GM23338 (cell line): ENCODE measurements around the gene RC3H2. TPM values are rescaled to one million over a fixed set of nuclear protein-coding genes. Genes with fewer than 3 reads are reported as not detected.
A peak's percentile ranks its signal among the peaks of the same experiment; 100 is the strongest.
"Not testable (repeated sequence)": the region's sequence is repeated elsewhere in the genome, so short reads cannot be mapped to it uniquely, and the experiment has no call there.

Source experiments
- ATAC-seq: fragments of 200-7000 bp; cut with Tn5 transposase; 3 replicates; pipeline ENCODE4 v1.9.1; 2020
- DNase-seq: peaks from one replicate; pipeline ENCODE4 v3.0.0-alpha.2; 2015; ENCODE audit warnings: low spot score
- H2AFZ ChIP-seq: fragments of 200-600 bp; sonication (generic); 2 replicates; pipeline ENCODE4 v1.8.0; 2016; ENCODE audit warnings: antibody characterized with exemption, mild to moderate bottlenecking, moderate library complexity
- H3F3A ChIP-seq: fragments of 200-600 bp; sonication (generic); replicated peaks from 2 replicates; pipeline ENCODE4 v1.8.0; 2017; ENCODE audit warnings: antibody characterized with exemption, mixed run types, low read depth
- H3K27ac ChIP-seq: fragments of 200-600 bp; sonication (generic); 2 replicates; pipeline ENCODE4 v1.6.1; 2016; ENCODE audit warnings: low read depth
- H3K27me3 ChIP-seq: fragments of 200-600 bp; sonication (generic); 2 replicates; pipeline ENCODE4 v1.8.0; 2016; ENCODE audit warnings: mild to moderate bottlenecking, mixed run types, moderate library complexity; ENCODE audit not compliant: insufficient read depth
- H3K36me3 ChIP-seq: fragments of 200-600 bp; sonication (generic); 2 replicates; pipeline ENCODE4 v1.8.0; 2016; ENCODE audit warnings: mild to moderate bottlenecking; ENCODE audit not compliant: insufficient read depth
- H3K4me1 ChIP-seq: fragments of 200-600 bp; sonication (generic); 2 replicates; pipeline ENCODE4 v1.8.0; 2016; ENCODE audit warnings: mild to moderate bottlenecking, moderate library complexity; ENCODE audit not compliant: insufficient read depth
- H3K4me2 ChIP-seq: fragments of 200-600 bp; sonication (generic); 2 replicates; pipeline ENCODE4 v1.7.1; 2017; ENCODE audit warnings: mixed run types
- H3K4me3 ChIP-seq: fragments of 200-600 bp; sonication (generic); 2 replicates; pipeline ENCODE4 v1.6.1; 2016; ENCODE audit warnings: mixed run types
- H3K79me2 ChIP-seq: fragments of 200-600 bp; sonication (generic); replicated peaks from 2 replicates; pipeline ENCODE4 v1.8.0; 2017; ENCODE audit warnings: mild to moderate bottlenecking; ENCODE audit not compliant: insufficient read depth
- H3K9me2 ChIP-seq: fragments of 200-600 bp; sonication (generic); 2 replicates; pipeline ENCODE4 v1.8.0; 2017; ENCODE audit not compliant: insufficient read depth
- H4K20me1 ChIP-seq: fragments of 200-600 bp; sonication (generic); replicated peaks from 2 replicates; pipeline ENCODE4 v1.8.0; 2017; ENCODE audit warnings: mild to moderate bottlenecking; ENCODE audit not compliant: insufficient read depth
- H3K27ac Mint-ChIP-seq: 2 replicates; pipeline ENCODE4 v1.8.0; 2020; ENCODE audit warnings: inconsistent platforms, mild to moderate bottlenecking, moderate library complexity, mixed read lengths
- H3K27me3 Mint-ChIP-seq: 3 replicates; pipeline ENCODE4 v1.8.0; 2022; ENCODE audit warnings: low read depth, mild to moderate bottlenecking, moderate library complexity, mixed read lengths, inconsistent platforms; ENCODE audit not compliant: insufficient read depth, poor library complexity
- H3K36me3 Mint-ChIP-seq: 3 replicates; pipeline ENCODE4 v1.8.0; 2021; ENCODE audit warnings: low read depth, mild to moderate bottlenecking, inconsistent platforms, moderate library complexity, mixed read lengths
- H3K4me1 Mint-ChIP-seq: 3 replicates; pipeline ENCODE4 v1.8.0; 2020; ENCODE audit warnings: mild to moderate bottlenecking, inconsistent platforms, mixed read lengths
- H3K4me3 Mint-ChIP-seq: 3 replicates; pipeline ENCODE4 v1.8.0; 2021; ENCODE audit warnings: moderate library complexity, mild to moderate bottlenecking, inconsistent platforms, mixed read lengths
- H3K9me3 Mint-ChIP-seq: 3 replicates; pipeline ENCODE4 v1.8.0; 2020; ENCODE audit warnings: moderate library complexity, mild to moderate bottlenecking, inconsistent platforms, mixed read lengths
- EZH2 ChIP-seq: fragments of 200-600 bp; sonication (generic); IDR thresholded peaks from one replicate; pipeline ENCODE4 v1.8.0; 2017; ENCODE audit warnings: antibody characterized with exemption, mild to moderate bottlenecking, low read depth; ENCODE audit not compliant: unreplicated experiment
- EZH2phosphoT487 ChIP-seq: fragments of 200-600 bp; sonication (generic); IDR thresholded peaks from one replicate; pipeline ENCODE4 v1.8.1; 2018; ENCODE audit warnings: antibody characterized with exemption; ENCODE audit not compliant: unreplicated experiment
- JUNB ChIP-seq: IDR thresholded peaks from one replicate; pipeline ENCODE4 v1.6.1; 2016; ENCODE audit warnings: antibody characterized with exemption; ENCODE audit not compliant: unreplicated experiment
- NANOG ChIP-seq: IDR thresholded peaks from 2 replicates; pipeline ENCODE4 v1.6.1; 2016; ENCODE audit warnings: antibody characterized with exemption, borderline replicate concordance
- POLR2AphosphoS5 ChIP-seq: IDR thresholded peaks from 2 replicates; pipeline ENCODE4 v1.6.1; 2016; ENCODE audit warnings: antibody characterized with exemption, low read depth
- STAT1 ChIP-seq: IDR thresholded peaks from one replicate; pipeline ENCODE4 v1.6.1; 2016; ENCODE audit warnings: antibody characterized with exemption; ENCODE audit not compliant: unreplicated experiment
- ZNF114 ChIP-seq: fragments of 250-450 bp; sonication (Bioruptor Pico); IDR thresholded peaks from 2 replicates; pipeline ENCODE4 v1.5.0; 2020; ENCODE audit warnings: mild to moderate bottlenecking, moderate library complexity
- polyA plus RNA-seq: library from polyadenylated mRNA; unstranded; fragments of >200 nt; fragmentation: Nextera tagmentation; extraction: Ambion mirVana; gene quantifications from 2 replicates; pipeline ENCODE4 v1.2.1, GENCODE V29; 2016
- total RNA-seq: library from RNA; depleted of rRNA; stranded (reverse); fragments of >200 nt; shearing (Covaris generic); gene quantifications from 2 replicates; pipeline ENCODE4 v1.2.3, GENCODE V29; 2014
- TF ChIP-seq, protein P1 (sequence below), 2 experiments: fragments of 200-600 bp in 1 of 2; sonication (generic) in 1 of 2; conservative IDR thresholded peaks; 2 replicates each; pipeline versions ENCODE4 v1.5.1 to v1.6.1; 2016 to 2017; ENCODE audit warnings: antibody characterized with exemption in 2 of 2, low read depth in 2 of 2, mild to moderate bottlenecking in 2 of 2, moderate library complexity in 1 of 2
- TF ChIP-seq, protein P2 (sequence below): IDR thresholded peaks from 2 replicates; pipeline ENCODE4 v1.6.1; 2016; ENCODE audit warnings: antibody characterized with exemption
- TF ChIP-seq, protein P3 (sequence below): IDR thresholded peaks from one replicate; pipeline ENCODE4 v1.6.1; 2018; ENCODE audit warnings: antibody characterized with exemption; ENCODE audit not compliant: unreplicated experiment

The RC3H2 gene
- total and polyA plus RNA-seq, 2 experiments from 2014 or later = 24.9 to 37.5 TPM

DNA sequence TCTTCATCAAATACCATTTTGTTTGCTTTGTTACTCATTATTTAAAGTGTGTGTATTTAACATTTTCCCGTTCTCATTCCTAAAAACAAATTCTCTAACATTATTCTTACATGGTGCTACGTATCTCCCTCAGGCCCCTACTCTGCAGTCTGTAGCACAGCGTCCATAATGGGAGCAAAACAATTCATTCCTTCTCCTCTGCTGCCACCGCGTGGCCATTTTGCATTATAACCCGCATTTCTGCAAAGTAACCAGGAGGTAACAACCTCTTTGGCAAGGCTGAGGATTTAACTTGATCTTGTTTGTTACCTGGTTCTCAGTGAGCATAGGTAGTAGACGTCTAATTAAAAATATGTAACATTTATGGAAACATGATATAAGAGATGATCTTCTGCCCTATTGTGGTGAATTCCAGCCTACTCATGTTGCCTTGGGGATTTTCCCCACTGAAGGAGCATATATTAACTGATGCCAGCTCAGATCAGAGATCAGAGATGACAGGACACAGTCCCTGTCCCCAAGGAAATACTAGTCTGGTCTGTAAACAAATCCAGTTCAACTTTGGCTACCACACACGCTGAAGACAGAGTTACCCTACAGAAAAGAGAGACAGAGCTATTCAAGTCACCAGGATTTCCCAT is 94.7 kb downstream of the RC3H2 start:
- peak; percentile 96 for ATAC-seq
- Mint-ChIP-seq H3K9me3 (peaks cover 19% of the 10 kb centered on the region), H3K4me1 (no peaks in the 10 kb centered on the region; the same call in 2 of the 3 replicates), H3K4me3 (no peak overlapping the region), H3K27me3 (peaks cover 2% of the 10 kb centered on the region), H3K36me3 (peaks cover 10% of the 10 kb centered on the region; the same call in 2 of the 3 replicates), H3K27ac (no peak overlapping the region)
- TF ChIP-seq POLR2AphosphoS5 = no peak
- TF ChIP-seq, protein P1, sequence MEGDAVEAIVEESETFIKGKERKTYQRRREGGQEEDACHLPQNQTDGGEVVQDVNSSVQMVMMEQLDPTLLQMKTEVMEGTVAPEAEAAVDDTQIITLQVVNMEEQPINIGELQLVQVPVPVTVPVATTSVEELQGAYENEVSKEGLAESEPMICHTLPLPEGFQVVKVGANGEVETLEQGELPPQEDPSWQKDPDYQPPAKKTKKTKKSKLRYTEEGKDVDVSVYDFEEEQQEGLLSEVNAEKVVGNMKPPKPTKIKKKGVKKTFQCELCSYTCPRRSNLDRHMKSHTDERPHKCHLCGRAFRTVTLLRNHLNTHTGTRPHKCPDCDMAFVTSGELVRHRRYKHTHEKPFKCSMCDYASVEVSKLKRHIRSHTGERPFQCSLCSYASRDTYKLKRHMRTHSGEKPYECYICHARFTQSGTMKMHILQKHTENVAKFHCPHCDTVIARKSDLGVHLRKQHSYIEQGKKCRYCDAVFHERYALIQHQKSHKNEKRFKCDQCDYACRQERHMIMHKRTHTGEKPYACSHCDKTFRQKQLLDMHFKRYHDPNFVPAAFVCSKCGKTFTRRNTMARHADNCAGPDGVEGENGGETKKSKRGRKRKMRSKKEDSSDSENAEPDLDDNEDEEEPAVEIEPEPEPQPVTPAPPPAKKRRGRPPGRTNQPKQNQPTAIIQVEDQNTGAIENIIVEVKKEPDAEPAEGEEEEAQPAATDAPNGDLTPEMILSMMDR (conservative IDR thresholded peaks at IDR 0.05; ENCODE audit: low read depth in 2 of 2) = peak; percentile 90 to 95
- peak overlapping the region; percentile 9; the same call in 1 of the 2 replicates for H2AFZ ChIP-seq
- H3K79me2 ChIP-seq = no peaks in the 10 kb centered on the region
- H3K4me1 ChIP-seq = peaks cover 14% of the 10 kb centered on the region
- DNase-seq = peak; percentile 91
- H3F3A ChIP-seq = no peaks in the 10 kb centered on the region
- no peaks in the 10 kb centered on the region for H4K20me1 ChIP-seq
- no peaks in the 10 kb centered on the region for H3K27me3 ChIP-seq
- no peak overlapping the region for H3K4me2 ChIP-seq
- no peaks in the 10 kb centered on the region for H3K9me2 ChIP-seq
- H3K27ac ChIP-seq = no peak overlapping the region
- H3K4me3 ChIP-seq = no peak overlapping the region
- no peaks in the 10 kb centered on the region for H3K36me3 ChIP-seq

- H3K36me3 ChIP-seq, H3K27me3 ChIP-seq, H3K4me3 Mint-ChIP-seq, ATAC-seq, H3K27me3 Mint-ChIP-seq, H4K20me1 ChIP-seq, H3K79me2 ChIP-seq, H3K4me1 Mint-ChIP-seq, H3K9me2 ChIP-seq, H2AFZ ChIP-seq, H3K36me3 Mint-ChIP-seq, H3F3A ChIP-seq, H3K27ac ChIP-seq: not testable (repeated sequence)
- H3K27ac Mint-ChIP-seq = peak overlapping the region; percentile 49; the same call in 1 of the 2 replicates
- H3K9me3 Mint-ChIP-seq = peaks cover 28% of the 10 kb centered on the region
- Histone ChIP-seq H3K4me1 (peaks cover 14% of the 10 kb centered on the region), H3K4me3 (peak overlapping the region; percentile 13; the same call in 1 of the 2 replicates), H3K4me2 (peak overlapping the region; percentile 7; the same call in 1 of the 2 replicates)
- peak; percentile 21 for DNase-seq
Observed at GRCh38 chr9:122809261-122809660, 95.9 kb downstream of the RC3H2 start.

- H3K79me2 ChIP-seq = no peaks in the 10 kb centered on the region
- ATAC-seq (no peak), DNase-seq (no peak)
- Mint-ChIP-seq H3K27me3 (peaks cover 2% of the 10 kb centered on the region), H3K27ac (no peak overlapping the region), H3K4me3 (no peak overlapping the region), H3K36me3 (peaks cover 8% of the 10 kb centered on the region; the same call in 1 of the 3 replicates), H3K4me1 (no peaks in the 10 kb centered on the region; the same call in 2 of the 3 replicates), H3K9me3 (peaks cover 34% of the 10 kb centered on the region)
- no peak overlapping the region for H2AFZ ChIP-seq
- no peak overlapping the region for H3K4me2 ChIP-seq
- H3K4me1 ChIP-seq = peaks cover 14% of the 10 kb centered on the region
- H3K27ac ChIP-seq = no peak overlapping the region
- no peak overlapping the region for H3K4me3 ChIP-seq
- H3K36me3 ChIP-seq = no peaks in the 10 kb centered on the region
- no peaks in the 10 kb centered on the region for H3F3A ChIP-seq
- no peaks in the 10 kb centered on the region for H3K9me2 ChIP-seq
- H4K20me1 ChIP-seq = no peaks in the 10 kb centered on the region
- H3K27me3 ChIP-seq = no peaks in the 10 kb centered on the region
- TF ChIP-seq, protein P2, sequence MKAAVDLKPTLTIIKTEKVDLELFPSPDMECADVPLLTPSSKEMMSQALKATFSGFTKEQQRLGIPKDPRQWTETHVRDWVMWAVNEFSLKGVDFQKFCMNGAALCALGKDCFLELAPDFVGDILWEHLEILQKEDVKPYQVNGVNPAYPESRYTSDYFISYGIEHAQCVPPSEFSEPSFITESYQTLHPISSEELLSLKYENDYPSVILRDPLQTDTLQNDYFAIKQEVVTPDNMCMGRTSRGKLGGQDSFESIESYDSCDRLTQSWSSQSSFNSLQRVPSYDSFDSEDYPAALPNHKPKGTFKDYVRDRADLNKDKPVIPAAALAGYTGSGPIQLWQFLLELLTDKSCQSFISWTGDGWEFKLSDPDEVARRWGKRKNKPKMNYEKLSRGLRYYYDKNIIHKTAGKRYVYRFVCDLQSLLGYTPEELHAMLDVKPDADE = no peak
- TF ChIP-seq EZH2phosphoT487 (no peak), EZH2 (no peak), ZNF114 (CRISPR knock-in tag) (no peak), STAT1 (no peak), NANOG (no peak), JUNB (no peak), POLR2AphosphoS5 (no peak)
- TF ChIP-seq, protein P1 (conservative IDR thresholded peaks at IDR 0.05; ENCODE audit: low read depth in 2 of 2) = no peak
- TF ChIP-seq, protein P3, sequence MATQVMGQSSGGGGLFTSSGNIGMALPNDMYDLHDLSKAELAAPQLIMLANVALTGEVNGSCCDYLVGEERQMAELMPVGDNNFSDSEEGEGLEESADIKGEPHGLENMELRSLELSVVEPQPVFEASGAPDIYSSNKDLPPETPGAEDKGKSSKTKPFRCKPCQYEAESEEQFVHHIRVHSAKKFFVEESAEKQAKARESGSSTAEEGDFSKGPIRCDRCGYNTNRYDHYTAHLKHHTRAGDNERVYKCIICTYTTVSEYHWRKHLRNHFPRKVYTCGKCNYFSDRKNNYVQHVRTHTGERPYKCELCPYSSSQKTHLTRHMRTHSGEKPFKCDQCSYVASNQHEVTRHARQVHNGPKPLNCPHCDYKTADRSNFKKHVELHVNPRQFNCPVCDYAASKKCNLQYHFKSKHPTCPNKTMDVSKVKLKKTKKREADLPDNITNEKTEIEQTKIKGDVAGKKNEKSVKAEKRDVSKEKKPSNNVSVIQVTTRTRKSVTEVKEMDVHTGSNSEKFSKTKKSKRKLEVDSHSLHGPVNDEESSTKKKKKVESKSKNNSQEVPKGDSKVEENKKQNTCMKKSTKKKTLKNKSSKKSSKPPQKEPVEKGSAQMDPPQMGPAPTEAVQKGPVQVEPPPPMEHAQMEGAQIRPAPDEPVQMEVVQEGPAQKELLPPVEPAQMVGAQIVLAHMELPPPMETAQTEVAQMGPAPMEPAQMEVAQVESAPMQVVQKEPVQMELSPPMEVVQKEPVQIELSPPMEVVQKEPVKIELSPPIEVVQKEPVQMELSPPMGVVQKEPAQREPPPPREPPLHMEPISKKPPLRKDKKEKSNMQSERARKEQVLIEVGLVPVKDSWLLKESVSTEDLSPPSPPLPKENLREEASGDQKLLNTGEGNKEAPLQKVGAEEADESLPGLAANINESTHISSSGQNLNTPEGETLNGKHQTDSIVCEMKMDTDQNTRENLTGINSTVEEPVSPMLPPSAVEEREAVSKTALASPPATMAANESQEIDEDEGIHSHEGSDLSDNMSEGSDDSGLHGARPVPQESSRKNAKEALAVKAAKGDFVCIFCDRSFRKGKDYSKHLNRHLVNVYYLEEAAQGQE = no peak
Observed at GRCh38 chr9:122808141-122808540, 97.0 kb downstream of the RC3H2 start.
